Measurements from ENCODE around the gene DRD1.
"Not testable (repeated sequence)": the region's sequence is repeated elsewhere in the genome, so short reads cannot be mapped to it uniquely, and the experiment has no call there.

The DRD1 gene

GRCh38 chr5:175438234-175438857 lies 5.6 kb downstream of the DRD1 start:
- DNase-seq (ENCODE audit: low read depth): no peak
- H3K4me3 ChIP-seq (ENCODE audit: low read depth, low read length): no peak overlapping the region

GRCh38 chr5:175436359-175436758 lies 7.6 kb downstream of the DRD1 start:
- no peak overlapping the region for H3K4me3 ChIP-seq (ENCODE audit: low read depth, low read length)
- no peak for DNase-seq (ENCODE audit: low read depth)

DNA sequence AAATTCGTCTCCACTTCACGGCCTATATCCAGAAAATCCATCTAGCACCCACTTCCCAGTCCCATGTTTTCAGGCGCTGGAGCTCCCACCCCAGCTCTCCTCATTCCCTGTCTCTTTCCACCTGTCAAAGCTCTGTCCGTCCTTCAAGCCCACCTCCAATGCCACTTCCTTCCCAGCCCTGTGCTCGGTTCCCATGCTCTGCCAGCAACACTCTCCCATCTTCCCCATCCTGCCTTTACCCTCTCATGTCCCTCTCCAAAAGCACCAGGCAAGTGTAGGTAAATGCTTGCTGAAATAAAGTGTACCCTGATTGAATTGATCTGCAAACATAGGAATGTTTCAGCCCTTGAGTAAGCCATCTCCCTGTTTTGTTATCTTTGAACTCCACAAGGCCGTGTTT lies 9.2 kb downstream of the DRD1 start:
- no peak for DNase-seq (ENCODE audit: low read depth)
- no peak overlapping the region for H3K4me3 ChIP-seq (ENCODE audit: low read depth, low read length)

DNA sequence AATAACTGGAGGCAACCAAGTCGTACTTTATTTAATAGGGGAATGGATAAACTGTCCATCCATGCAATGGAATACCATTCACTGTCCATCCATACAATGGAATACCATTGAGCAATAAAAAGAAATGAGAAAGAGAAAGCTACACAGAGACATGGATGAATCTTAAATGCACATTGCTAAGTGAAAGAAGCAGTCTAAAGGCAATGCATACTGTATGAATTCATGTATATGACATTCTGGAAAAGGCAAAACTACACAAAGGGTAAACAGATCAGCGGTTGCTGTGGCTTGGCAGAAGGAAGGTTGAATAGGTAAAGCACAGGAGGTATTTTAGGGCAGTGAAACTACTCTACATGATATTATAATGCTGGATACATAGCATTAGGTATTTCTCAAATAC lies 16.2 kb downstream of the DRD1 start:
- DNase-seq (ENCODE audit: low read depth): no peak
- no peak overlapping the region for H3K4me3 ChIP-seq (ENCODE audit: low read depth, low read length)

GRCh38 chr5:175424594-175424993 lies 19.4 kb downstream of the DRD1 start:
- DNase-seq (ENCODE audit: low read depth); H3K4me3 ChIP-seq (ENCODE audit: low read depth, low read length): not testable (repeated sequence)

DNA sequence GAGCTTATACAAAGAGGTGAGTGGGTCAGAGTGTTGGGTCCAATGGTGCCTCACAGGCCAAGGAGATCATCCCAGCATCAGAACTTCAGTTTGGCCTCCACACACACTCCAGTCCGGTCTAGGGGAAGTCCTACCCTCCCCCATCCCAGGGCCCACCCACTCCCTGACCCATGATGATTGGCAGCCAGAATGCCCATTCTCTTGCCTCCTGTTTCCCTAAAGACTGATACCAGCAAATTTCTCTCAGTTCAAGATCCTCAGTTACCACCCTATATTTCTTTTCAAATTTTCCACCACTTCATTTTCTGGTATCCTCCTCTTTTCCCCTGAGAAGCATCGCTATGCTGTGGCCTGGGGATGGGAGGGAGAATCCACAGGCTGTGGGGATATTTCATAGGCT lies 21.9 kb downstream of the DRD1 start:
- DNase-seq (ENCODE audit: low read depth): no peak
- no peak overlapping the region for H3K4me3 ChIP-seq (ENCODE audit: low read depth, low read length)

DNA sequence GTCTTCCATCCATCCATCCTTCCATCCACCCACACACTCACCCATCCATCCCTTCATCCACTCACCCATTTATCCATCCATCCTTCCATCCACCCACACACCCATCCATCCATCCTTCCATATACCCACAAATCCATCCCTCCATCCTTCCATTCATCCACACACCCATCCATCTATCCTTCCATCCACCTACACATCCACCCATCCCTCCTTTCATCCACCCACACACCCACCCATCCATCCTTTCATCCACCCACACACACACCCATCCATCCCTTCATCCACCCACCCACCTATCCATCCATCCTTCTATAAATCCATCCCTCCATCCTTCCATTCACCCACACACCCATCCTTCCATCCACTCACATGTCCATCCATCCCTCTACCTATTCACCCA lies 23.6 kb downstream of the DRD1 start:
- DNase-seq (ENCODE audit: low read depth): no peak
- no peak overlapping the region for H3K4me3 ChIP-seq (ENCODE audit: low read depth, low read length)

- no peak for DNase-seq (ENCODE audit: low read depth)
- H3K4me3 ChIP-seq (ENCODE audit: low read depth, low read length): no peak overlapping the region
These were observed 25.7 kb downstream of the DRD1 start for GRCh38 chr5:175418251-175418650.

DNA sequence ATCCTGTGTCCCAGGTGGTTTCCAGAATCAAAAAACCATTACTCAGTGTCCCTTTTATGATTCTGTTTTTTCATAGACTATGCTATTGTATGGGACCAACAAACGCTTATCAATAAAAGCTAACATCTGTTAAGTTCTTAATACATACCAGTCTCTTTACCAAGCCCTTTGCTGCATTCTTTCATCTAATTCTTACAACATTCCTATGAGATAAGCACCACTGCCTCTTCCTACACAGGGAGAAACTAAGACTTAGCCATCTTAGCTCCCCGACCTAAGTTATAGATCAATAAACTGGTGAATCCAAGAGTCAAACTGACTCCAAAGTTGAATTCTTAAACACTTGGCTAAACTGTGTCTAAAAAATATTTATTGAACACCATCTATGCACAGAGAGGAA lies 26.6 kb downstream of the DRD1 start:
- DNase-seq (ENCODE audit: low read depth): no peak
- H3K4me3 ChIP-seq (ENCODE audit: low read depth, low read length): no peak overlapping the region

DNA sequence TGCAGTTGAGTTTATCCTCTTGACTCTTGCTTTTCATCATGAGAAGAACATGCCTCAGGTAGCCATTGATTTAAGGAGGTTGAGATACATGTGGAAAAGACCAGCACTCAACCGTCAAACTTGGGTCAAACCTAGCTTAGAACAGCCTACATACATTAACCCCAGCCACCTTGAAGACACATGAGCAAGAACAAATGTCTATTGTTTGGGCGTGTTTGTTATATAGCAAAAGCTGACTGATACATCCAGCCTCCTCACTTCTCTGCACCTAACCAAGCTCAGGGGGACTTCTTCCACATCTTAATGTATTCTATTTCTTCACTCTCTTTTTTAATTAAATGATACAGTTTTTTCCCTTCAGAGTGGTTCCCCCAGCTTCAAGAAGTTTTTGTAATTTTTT lies 28.7 kb downstream of the DRD1 start:
- no peak for DNase-seq (ENCODE audit: low read depth)
- no peak overlapping the region for H3K4me3 ChIP-seq (ENCODE audit: low read depth, low read length)

- no peak for DNase-seq (ENCODE audit: low read depth)
- H3K4me3 ChIP-seq (ENCODE audit: low read depth, low read length): no peak overlapping the region
These were observed 33.1 kb downstream of the DRD1 start for GRCh38 chr5:175410926-175411325.

- no peak for DNase-seq (ENCODE audit: low read depth)
These were observed 37.7 kb downstream of the DRD1 start for GRCh38 chr5:175406300-175406699.

DNA sequence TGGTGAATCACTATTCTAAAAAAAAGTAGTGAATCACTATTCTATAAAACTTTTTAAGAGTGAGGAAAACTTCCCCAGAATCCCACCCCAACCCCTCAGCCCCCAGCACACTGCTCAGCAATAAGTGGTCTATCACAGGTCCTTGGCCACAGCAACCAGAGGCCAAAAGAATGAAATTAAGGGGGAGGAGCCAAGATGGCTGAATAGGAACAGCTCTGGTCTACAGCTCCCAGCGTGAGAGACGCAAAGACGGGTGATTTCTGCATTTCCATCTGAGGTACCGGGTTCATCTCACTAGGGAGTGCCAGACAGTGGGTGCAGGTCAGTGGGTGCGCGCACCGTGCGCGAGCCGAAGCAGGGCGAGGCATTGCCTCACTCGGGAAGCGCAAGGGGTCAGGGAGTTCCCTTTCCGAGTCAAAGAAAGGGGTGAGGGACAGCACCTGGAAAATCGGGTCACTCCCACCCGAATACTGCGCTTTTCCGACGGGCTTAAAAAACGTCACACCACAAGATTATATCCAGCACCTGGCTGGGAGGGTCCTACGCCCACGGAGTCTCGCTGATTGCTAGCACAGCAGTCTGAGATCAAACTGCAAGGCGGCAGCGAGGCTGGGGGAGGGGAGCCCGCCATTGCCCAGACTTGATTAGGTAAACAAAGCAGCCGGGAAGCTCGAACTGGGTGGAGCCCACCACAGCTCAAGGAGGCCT lies 46.2 kb downstream of the DRD1 start:
- H3K4me3 ChIP-seq (ENCODE audit: low read depth, low read length); DNase-seq (ENCODE audit: low read depth): not testable (repeated sequence)

More at GRCh38 chr5:175406300-175406699, 37.7 kb downstream of the DRD1 start:
- no peak overlapping the region for H3K4me3 ChIP-seq (ENCODE audit: low read depth, low read length)

DNA sequence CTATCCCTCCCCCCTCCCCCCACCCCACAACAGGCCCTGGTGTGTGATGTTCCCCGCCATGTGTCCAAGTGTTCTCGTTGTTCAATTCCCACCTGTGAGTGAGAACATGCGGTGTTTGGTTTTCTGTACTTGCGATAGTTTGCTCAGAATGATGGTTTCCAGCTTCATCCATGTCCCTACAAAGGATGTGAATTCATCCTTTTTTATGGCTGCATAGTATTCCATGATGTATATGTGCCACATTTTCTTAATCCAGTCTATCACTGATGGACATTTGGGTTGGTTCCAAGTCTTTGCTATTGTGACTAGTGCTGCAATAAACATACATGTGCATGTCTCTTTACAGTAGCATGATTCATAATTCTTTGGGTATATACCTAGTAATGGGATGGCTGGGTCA lies 48.6 kb downstream of the DRD1 start:
- H3K4me3 ChIP-seq (ENCODE audit: low read depth, low read length); DNase-seq (ENCODE audit: low read depth): not testable (repeated sequence)

DNA sequence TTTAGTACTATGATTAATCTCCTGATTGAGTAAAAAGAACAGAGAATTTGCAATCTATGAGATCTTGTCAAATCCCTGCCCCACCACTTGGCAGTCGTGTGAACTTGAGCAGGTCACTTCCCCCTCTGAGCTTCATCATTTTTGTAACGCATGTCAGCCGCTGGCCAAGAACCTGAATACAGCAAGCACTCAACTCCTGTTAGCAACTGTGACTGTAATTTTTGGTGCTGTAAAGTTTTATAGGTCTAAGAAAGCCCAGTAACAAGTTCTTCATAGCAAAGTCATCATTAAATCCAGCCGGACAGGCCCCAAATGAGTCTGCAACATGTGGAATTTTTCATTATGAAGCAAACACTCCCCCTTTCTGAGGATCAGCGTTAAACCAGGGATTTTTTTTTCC lies 49.4 kb downstream of the DRD1 start:
- DNase-seq (ENCODE audit: low read depth): no peak
- H3K4me3 ChIP-seq (ENCODE audit: low read depth, low read length): no peak overlapping the region

DNA sequence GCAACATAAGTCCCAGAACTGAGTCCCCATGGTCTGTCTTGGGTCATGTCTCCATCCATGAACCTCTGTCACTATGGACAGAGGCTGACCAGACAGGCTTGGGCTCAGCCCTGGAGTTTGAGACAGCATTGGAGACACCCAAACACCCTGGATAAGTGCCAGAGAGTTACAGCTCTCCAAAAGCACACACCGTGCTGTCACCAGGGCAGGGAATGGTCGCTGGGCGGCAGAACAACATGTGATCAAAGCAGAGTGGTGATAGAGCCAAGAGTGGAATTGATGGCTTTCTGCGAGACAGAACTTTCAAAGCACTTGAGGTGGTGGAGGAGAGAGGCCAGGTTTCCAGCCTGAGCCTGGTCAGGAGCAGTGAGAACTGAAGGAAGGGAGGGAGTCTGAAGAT lies 50.1 kb downstream of the DRD1 start:
- H3K4me3 ChIP-seq (ENCODE audit: low read depth, low read length): no peak overlapping the region

GRCh38 chr5:175392236-175392635 lies 51.7 kb downstream of the DRD1 start:
- no peak overlapping the region for H3K4me3 ChIP-seq (ENCODE audit: low read depth, low read length)
- DNase-seq (ENCODE audit: low read depth): no peak

More for the DNA sequence above, 50.1 kb downstream of the DRD1 start:
- DNase-seq (ENCODE audit: low read depth): no peak

- H3K4me3 ChIP-seq (ENCODE audit: low read depth, low read length): no peak overlapping the region
These were observed 53.5 kb downstream of the DRD1 start for GRCh38 chr5:175390352-175391083.

More at GRCh38 chr5:175390352-175391083, 53.5 kb downstream of the DRD1 start:
- DNase-seq (ENCODE audit: low read depth): no peak

Data from skeletal muscle cell (primary cell).